Astrocyte of the spinal cord (primary cell): ENCODE measurements around the gene KDSR.

Experiments used
- DNase-seq: peaks from one replicate; pipeline ENCODE4 v3.0.0; 2011; ENCODE audit warnings: low read depth, low spot score
- H3K4me3 ChIP-seq: 2 replicates; pipeline ENCODE4 v1.5.1; 2011; ENCODE audit warnings: low read depth, mild to moderate bottlenecking, low read length, moderate library complexity
- in situ Hi-C: cut with HindIII; loops from 2 replicates; pipeline ENCODE4 v1.10.0; 2017; ENCODE audit warnings: low sequenced_read_pairs
- TF ChIP-seq, protein P1 (sequence below): IDR thresholded peaks from 2 replicates; pipeline ENCODE4 v1.5.1; 2012; ENCODE audit warnings: low read depth, mild to moderate bottlenecking, low read length, inconsistent platforms

KDSR gene

DNA sequence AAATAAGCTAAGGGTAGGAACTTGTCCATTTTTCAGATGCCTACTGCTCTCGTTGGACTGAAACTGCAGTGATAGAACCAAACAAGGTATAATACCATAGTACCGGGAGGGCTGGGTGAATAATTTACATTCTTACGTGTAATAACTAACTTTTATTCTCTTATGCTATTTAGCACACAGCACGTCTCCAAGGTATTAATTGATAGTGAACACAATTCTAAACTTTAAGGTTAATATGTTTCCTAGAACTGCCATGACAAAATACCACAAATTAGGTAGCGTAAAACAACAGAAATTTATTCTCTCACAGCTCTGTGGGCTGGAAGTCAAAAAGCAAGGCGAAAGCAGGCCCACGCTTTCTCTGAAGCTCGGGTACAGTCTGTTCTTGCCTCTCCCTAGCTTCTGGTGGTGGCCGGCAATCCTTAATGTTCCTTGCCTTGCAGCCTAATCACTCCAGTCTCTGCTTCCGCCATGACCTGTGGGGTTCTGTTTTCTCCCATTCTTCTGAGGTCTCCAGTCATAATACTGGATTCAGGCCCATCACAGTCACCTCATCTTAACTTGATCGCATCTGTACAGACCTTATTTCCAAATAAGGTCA lies 41.8 kb downstream of the KDSR start:
- no peak overlapping the region for H3K4me3 ChIP-seq
- in situ Hi-C loops, result no loop called here
- TF ChIP-seq, protein P1, sequence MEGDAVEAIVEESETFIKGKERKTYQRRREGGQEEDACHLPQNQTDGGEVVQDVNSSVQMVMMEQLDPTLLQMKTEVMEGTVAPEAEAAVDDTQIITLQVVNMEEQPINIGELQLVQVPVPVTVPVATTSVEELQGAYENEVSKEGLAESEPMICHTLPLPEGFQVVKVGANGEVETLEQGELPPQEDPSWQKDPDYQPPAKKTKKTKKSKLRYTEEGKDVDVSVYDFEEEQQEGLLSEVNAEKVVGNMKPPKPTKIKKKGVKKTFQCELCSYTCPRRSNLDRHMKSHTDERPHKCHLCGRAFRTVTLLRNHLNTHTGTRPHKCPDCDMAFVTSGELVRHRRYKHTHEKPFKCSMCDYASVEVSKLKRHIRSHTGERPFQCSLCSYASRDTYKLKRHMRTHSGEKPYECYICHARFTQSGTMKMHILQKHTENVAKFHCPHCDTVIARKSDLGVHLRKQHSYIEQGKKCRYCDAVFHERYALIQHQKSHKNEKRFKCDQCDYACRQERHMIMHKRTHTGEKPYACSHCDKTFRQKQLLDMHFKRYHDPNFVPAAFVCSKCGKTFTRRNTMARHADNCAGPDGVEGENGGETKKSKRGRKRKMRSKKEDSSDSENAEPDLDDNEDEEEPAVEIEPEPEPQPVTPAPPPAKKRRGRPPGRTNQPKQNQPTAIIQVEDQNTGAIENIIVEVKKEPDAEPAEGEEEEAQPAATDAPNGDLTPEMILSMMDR, result no peak
- DNase-seq, result no peak

DNA sequence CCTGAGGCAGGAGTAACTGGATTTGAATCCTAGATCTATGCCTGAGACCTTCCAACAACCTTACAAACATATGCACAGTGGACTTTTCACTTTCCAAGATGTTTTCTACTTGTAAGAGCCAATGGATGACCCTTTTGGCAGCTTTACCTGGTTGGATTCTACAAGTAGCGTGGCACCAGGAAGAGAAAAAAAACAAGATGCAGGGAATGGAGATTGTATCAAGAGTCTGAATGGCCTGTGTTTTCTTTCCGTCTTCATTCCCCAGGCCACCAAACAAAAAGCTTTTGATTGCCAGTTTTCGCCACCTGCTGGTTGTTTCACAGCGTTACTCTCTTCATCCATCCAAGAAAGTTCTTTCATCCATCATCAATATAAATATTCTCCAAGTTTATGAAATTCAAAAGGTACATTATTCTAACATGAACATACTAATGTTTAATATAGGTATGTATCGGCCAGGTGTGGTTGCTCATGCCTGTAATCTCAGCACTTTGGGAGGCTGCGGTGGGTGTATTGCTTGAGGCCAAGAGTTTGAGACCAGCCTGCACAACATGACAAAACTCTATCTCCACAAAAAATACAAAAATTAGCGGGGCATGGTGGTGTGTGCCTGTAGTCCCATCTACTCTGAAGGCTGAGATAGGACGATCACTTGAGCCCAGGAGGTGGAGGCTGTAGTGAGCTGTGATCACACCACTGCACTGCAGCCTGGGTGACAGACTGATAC lies 43.9 kb downstream of the KDSR start:
- in situ Hi-C loops, result no loop called here
- TF ChIP-seq, protein P1, result peak; percentile 77
- peak; percentile 71 for DNase-seq
- H3K4me3 ChIP-seq, result no peak overlapping the region

DNA sequence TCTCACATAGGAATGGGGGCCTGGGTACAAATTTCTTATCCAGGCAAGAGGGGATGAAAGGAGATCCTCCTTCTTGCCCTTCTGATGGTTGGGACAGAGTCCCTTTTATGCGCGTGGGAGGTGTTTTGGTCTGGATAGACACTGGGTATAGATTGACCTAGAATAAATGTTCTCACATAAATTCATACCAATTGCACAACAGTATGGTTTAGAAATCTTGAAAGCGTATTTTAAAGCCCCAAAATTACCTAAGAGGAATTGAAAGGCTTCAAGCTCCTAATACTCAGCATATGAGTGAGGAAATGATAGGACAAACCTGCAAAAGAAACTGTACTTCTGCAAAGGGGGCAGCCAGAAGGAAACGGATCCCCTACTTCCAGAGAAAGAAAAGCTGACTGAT lies 44.8 kb downstream of the KDSR start:
- H3K4me3 ChIP-seq, result no peak overlapping the region
- in situ Hi-C loops, result no loop called here
- DNase-seq, result no peak
- TF ChIP-seq, protein P1, result no peak

DNA sequence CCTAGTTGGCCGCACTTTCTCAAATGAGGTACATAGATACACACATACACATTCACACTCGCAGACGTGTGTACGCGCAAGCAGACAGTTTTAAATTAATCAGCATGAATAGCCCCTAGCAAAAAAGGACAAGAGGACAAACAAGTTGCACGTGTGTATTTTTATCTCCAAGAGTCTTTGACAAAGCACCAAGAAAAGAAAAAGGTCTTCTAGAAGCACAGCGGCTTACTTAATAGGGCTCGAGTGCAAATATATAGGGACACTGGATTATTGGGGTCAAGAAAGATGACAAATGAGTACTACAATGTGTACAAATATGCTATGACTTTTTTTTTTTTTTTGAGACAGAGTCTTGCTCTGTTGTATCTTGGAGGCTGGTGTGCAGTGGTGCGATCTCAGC lies 45.7 kb downstream of the KDSR start:
- H3K4me3 ChIP-seq, result no peak overlapping the region
- DNase-seq, result no peak
- in situ Hi-C loops, result no loop called here
- TF ChIP-seq, protein P1, result no peak

DNA sequence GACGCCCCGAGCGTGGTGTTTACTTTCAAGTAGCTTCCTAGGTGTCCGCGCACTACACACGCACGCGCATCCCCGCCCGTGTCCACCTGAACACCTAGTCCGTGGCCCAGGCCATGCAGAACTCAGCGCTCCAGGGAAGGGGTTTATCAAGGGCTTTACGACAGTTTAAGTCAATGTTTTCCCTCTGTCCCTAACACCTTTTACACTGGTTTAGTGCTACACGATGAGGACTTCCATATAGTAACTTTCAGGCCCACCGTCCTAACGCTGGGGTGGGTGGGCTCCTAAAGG lies 46.1 kb downstream of the KDSR start:
- DNase-seq, result no peak
- in situ Hi-C loops, result no loop called here
- H3K4me3 ChIP-seq, result peak overlapping the region; percentile 49
- TF ChIP-seq, protein P1, result no peak

DNA sequence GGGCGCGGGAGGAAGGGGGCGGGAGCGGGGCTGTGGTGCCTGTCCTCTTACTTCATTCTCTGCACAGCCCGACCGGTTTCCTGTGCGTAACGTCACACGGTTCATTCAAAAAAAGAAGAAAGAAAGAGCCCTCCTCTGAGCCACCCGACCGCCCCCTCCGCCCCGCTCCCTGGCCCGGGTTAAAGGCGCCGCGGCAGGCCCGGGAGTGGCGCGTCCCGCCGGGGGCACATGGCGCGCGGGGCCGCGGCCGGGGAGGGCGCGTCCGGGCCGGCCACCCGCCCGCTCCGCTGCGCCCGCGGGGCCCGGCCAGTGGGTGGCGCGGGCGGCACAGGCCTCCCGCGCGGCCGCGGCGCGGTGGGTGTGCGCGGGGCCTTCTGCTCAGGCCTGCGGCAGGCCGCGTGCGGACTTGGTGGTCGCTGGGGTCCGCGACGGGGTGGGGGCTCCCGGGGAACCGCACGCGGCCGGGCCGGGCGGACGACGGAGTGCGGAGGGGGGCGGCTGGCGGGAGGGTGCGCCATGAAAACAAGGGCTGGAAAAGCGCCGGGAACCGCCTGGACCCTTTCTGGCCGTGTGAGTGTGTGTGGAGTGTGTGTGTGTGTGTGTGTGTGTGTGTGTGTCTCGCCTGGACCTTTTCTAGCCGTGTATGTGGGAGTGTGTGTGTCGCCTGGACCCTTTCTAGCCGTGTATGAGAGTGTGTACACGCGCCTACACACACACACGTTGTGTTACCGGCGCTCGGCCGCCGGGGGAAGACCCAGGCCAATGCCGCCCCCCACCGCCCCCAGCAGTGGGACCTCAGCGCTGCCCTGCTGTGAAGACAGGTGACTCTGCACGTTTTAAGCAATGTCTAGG lies 46.7 kb downstream of the KDSR start:
- in situ Hi-C loops, result no loop called here
- peak; percentile 77 for DNase-seq
- peak overlapping the region; percentile 72 for H3K4me3 ChIP-seq
- TF ChIP-seq, protein P1, result peak; percentile 1
